Stomach (tissue), 9 donors: ENCODE data around the gene ADI1. TPM values are rescaled to one million over a fixed set of nuclear protein-coding genes. Genes with fewer than 3 reads are reported as not detected.

Experiments used
- DNase-seq, 2 donors: peaks; one replicate each; pipeline versions ENCODE4 v3.0.0 to v3.0.0-alpha.2; 2013 to 2019
- H3K27ac ChIP-seq, 5 donors: fragments of 200-600 bp in 4 of 5; sonication (generic) in 4 of 5; one replicate each; pipeline ENCODE4 v1.5.1; 2013 to 2019; ENCODE audit warnings: mild to moderate bottlenecking in 1 of 5, moderate library complexity in 1 of 5
- H3K27me3 ChIP-seq, 3 donors: fragments of 200-600 bp; sonication (generic); one replicate each; pipeline ENCODE4 v1.5.1; 2017 to 2019; ENCODE audit warnings: mixed run types in 1 of 3
- H3K36me3 ChIP-seq, 4 donors: fragments of 200-600 bp; sonication (generic); 1 replicate in 3 of 4; 2 replicates in 1 of 4; pipeline ENCODE4 v1.5.1; 2016 to 2019
- H3K4me1 ChIP-seq, 4 donors: fragments of 200-600 bp; sonication (generic); one replicate each; pipeline ENCODE4 v1.5.1; 2016 to 2019
- H3K4me3 ChIP-seq, 4 donors: fragments of 200-600 bp; sonication (generic) in 3 of 4; one replicate each; pipeline ENCODE4 v1.5.1; 2016 to 2019; ENCODE audit warnings: mild to moderate bottlenecking in 1 of 4
- H3K9me3 ChIP-seq, 4 donors: fragments of 200-600 bp; sonication (generic); one replicate each; pipeline ENCODE4 v1.5.1; 2016 to 2019
- CTCF ChIP-seq, 7 experiments: fragments of 450-650 bp in 4 of 7; fragments of 200-600 bp in 3 of 7; sonication (generic) in 3 of 7; IDR thresholded peaks; one replicate each; pipeline ENCODE4 v1.5.1; 2016 to 2019; ENCODE audit warnings: antibody characterized with exemption in 7 of 7, control low read depth in 2 of 7, mild to moderate bottlenecking in 1 of 7
- EP300 ChIP-seq: sonication (generic); formaldehyde crosslinking; IDR thresholded peaks from one replicate; pipeline ENCODE4 v1.6.1; 2017; ENCODE audit warnings: antibody characterized with exemption
- POLR2A ChIP-seq, 4 donors: fragments of 450-650 bp; IDR thresholded peaks; one replicate each; pipeline ENCODE4 v1.6.1; 2016; ENCODE audit warnings: antibody characterized with exemption in 4 of 4, control low read depth in 2 of 4, mild to moderate bottlenecking in 1 of 4, moderate library complexity in 1 of 4
- POLR2AphosphoS5 ChIP-seq, 3 donors: sonication (generic); formaldehyde crosslinking; IDR thresholded peaks; one replicate each; pipeline ENCODE4 v1.6.1; 2016; ENCODE audit warnings: antibody characterized with exemption in 3 of 3
- WGBS, 5 donors: extraction: QIAGEN DNeasy Blood & Tissue Kit in 3 of 5; methylation state at CpG; one replicate each; pipeline versions ENCODE4 v1.1.5 to v1.1.7; 2013 to 2018; 5-methylcytosine and 5-hydroxymethylcytosine counted together
- intact Hi-C: fragments of 100-400 bp; cut with DNase I; formaldehyde crosslinking; loops from one replicate; pipeline ENCODE4 v1.15.1; 2023; ENCODE audit warnings: low total_unique reads
- polyA plus RNA-seq, 3 donors: library from polyadenylated mRNA; stranded (reverse); fragments of 200-250 nt; gene quantifications; one replicate each; pipeline ENCODE4 v1.2.3, GENCODE V29; 2013
- total RNA-seq, 5 donors: library from RNA; depleted of rRNA; stranded (reverse); fragments of >200 nt; gene quantifications; one replicate each; pipeline versions ENCODE4 v1.1.0 to v1.2.3, GENCODE V29; 2014 to 2016
- donor health status: healthy with polysubstance abuse.
- donor health status: Bipolar disorder and iron deficiency.
- donor health status: healthy.

ADI1 gene
- total and polyA plus RNA-seq, 8 donors = 25.1 to 124 (median 67.5) TPM

DNA sequence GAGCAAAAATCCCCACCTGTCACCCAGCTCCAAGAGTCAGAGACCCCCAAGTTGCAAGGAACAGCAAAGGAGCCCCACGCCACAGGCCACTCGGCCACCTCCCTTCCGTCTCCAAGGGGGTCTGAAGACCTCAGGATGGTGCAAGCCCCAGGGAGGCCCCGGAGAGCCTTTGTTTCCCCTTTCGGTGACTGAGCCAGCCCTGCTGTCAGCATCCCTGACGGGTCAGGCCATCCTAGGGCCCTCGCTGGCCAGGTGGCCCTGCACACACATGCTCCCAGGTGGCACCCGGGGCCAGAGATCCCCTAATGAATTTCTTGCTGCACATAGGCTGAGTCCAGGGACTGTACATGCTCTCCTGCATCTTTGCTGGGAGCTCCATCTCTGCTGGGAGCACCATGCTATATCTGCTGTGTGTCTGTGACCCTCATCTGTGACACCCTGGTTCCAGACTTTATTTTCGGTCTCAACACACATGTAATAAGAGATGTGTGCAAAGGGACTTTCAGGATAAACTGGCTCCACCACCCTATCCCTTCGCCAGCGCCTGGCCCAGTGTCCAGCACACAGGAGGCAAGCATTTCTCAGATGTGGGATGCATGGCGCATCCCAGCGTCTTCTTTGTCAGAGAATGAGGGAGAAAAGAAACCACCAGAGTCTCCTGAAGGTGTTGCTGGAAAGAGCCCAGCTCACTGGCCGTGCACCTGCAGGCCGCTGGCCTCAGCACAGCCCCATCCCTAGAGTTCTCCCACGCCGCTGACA lies 27.4 kb downstream of the ADI1 start:
- H3K27me3 ChIP-seq = no peaks in the 10 kb centered on the region
- peaks cover 3 to 25% (median 13%) of the 10 kb centered on the region in 4 donors for H3K4me1 ChIP-seq
- H3K27ac ChIP-seq = no peak overlapping the region
- H3K9me3 ChIP-seq = no peaks in the 10 kb centered on the region
- DNase-seq = peak in 1 of 2 donors; percentile 16
- WGBS, 5 donors = 87 to 94% (median 93%) methylated on average over 17 of the region's 17 CpGs
- no peak overlapping the region for H3K4me3 ChIP-seq
- peaks cover 1 to 21% (median 21%) of the 10 kb centered on the region in 4 donors for H3K36me3 ChIP-seq
- intact Hi-C loops = no loop called here
- no peak for TF ChIP-seq EP300
- no peak for TF ChIP-seq CTCF (IDR thresholded peaks at IDR 0.05)
- no peak for TF ChIP-seq POLR2AphosphoS5 (IDR thresholded peaks at IDR 0.05)
- no peak for TF ChIP-seq POLR2A (IDR thresholded peaks at IDR 0.05)

GRCh38 chr2:3491306-3491705 lies 28.0 kb downstream of the ADI1 start:
- Histone ChIP-seq H3K27me3 (no peaks in the 10 kb centered on the region), H3K27ac (no peak overlapping the region), H3K9me3 (no peaks in the 10 kb centered on the region), H3K36me3 (peaks cover 0 to 18% (median 17%) of the 10 kb centered on the region in 4 donors), H3K4me1 (peaks cover 3 to 25% (median 13%) of the 10 kb centered on the region in 4 donors), H3K4me3 (no peak overlapping the region)
- WGBS, 5 donors = 27 to 55% (median 49%) methylated on average over 6 of the region's 6 CpGs
- no peak for DNase-seq
- TF ChIP-seq POLR2AphosphoS5 (IDR thresholded peaks at IDR 0.05) (no peak), EP300 (no peak), POLR2A (IDR thresholded peaks at IDR 0.05) (no peak), CTCF (IDR thresholded peaks at IDR 0.05) (no peak)
- intact Hi-C loops = no loop called here

GRCh38 chr2:3490191-3491170 lies 28.9 kb downstream of the ADI1 start:
- no peaks in the 10 kb centered on the region for H3K9me3 ChIP-seq

More at GRCh38 chr2:3490191-3491170, 28.9 kb downstream of the ADI1 start:
- Histone ChIP-seq H3K4me3 (no peak overlapping the region), H3K27ac (no peak overlapping the region), H3K4me1 (peaks cover 3 to 25% (median 13%) of the 10 kb centered on the region in 4 donors), H3K27me3 (no peaks in the 10 kb centered on the region), H3K36me3 (peaks cover 4 to 17% (median 15%) of the 10 kb centered on the region in 4 donors)
- peak; percentile 7 to 24 for DNase-seq
- TF ChIP-seq CTCF (IDR thresholded peaks at IDR 0.05) (no peak), EP300 (no peak), POLR2A (IDR thresholded peaks at IDR 0.05) (no peak), POLR2AphosphoS5 (IDR thresholded peaks at IDR 0.05) (no peak)
- intact Hi-C loops = no loop called here
- WGBS, 5 donors = 61 to 87% (median 79%) methylated on average over 12 to 27 of the region's 27 CpGs
